H9 (cell line): ENCODE data around the gene ITPR1. TPM values are rescaled to one million over a fixed set of nuclear protein-coding genes. Genes with fewer than 3 reads are reported as not detected.

ENCODE experiments used
- DNase-seq: peaks from one replicate; pipeline ENCODE4 v3.0.0-alpha.2; 2017
- H2AFZ ChIP-seq: one replicate; pipeline ENCODE4 v1.6.1; 2013; ENCODE audit warnings: mild to moderate bottlenecking, low read length, control low read depth, moderate library complexity
- H2AK5ac ChIP-seq: 2 replicates; pipeline ENCODE4 v1.6.1; 2013; ENCODE audit warnings: low read length, control low read depth, mixed read lengths; ENCODE audit not compliant: insufficient read length
- H2BK120ac ChIP-seq: one replicate; pipeline ENCODE4 v1.6.1; 2013; ENCODE audit warnings: low read depth, mild to moderate bottlenecking, low read length, control low read depth, inconsistent platforms; ENCODE audit not compliant: poor library complexity, severe bottlenecking
- H2BK12ac ChIP-seq: 2 replicates; pipeline ENCODE4 v1.6.1; 2013; ENCODE audit warnings: low read length, control low read depth, mixed read lengths, low read depth; ENCODE audit not compliant: insufficient read length
- H2BK15ac ChIP-seq: 2 replicates; pipeline ENCODE4 v1.6.1; 2013; ENCODE audit warnings: low read depth, low read length, control low read depth
- H2BK20ac ChIP-seq: one replicate; pipeline ENCODE4 v1.6.1; 2013; ENCODE audit warnings: low read depth, mild to moderate bottlenecking, low read length, control low read depth, inconsistent platforms; ENCODE audit not compliant: poor library complexity, severe bottlenecking
- H2BK5ac ChIP-seq: 2 replicates; pipeline ENCODE4 v1.6.1; 2013; ENCODE audit warnings: low read length, control low read depth, mixed read lengths; ENCODE audit not compliant: insufficient read length
- H3K14ac ChIP-seq: 2 replicates; pipeline ENCODE4 v1.6.1; 2013; ENCODE audit warnings: low read length, control low read depth; ENCODE audit not compliant: insufficient read depth
- H3K18ac ChIP-seq: 2 replicates; pipeline ENCODE4 v1.6.1; 2013; ENCODE audit warnings: low read depth, mild to moderate bottlenecking, mixed read lengths, low read length, control low read depth; ENCODE audit not compliant: insufficient read length
- H3K23ac ChIP-seq: 2 replicates; pipeline ENCODE4 v1.6.1; 2013; ENCODE audit warnings: low read length, control low read depth, mixed read lengths, low read depth; ENCODE audit not compliant: insufficient read length
- H3K23me2 ChIP-seq: 2 replicates; pipeline ENCODE4 v1.6.1; 2013; ENCODE audit warnings: low read depth, mild to moderate bottlenecking, mixed read lengths, low read length, control low read depth; ENCODE audit not compliant: insufficient read length, poor library complexity, severe bottlenecking
- H3K27ac ChIP-seq: 2 replicates; pipeline ENCODE4 v1.5.1; 2013; ENCODE audit warnings: low read length, control low read depth, mixed read lengths, low read depth; ENCODE audit not compliant: insufficient read length
- H3K27me3 ChIP-seq: 2 replicates; pipeline ENCODE4 v1.6.1; 2013; ENCODE audit warnings: low read length, control low read depth, inconsistent platforms; ENCODE audit not compliant: insufficient read depth
- H3K4ac ChIP-seq: 2 replicates; pipeline ENCODE4 v1.6.1; 2013; ENCODE audit warnings: low read depth, mild to moderate bottlenecking, control low read depth, inconsistent platforms, low read length, moderate library complexity
- H3K4me1 ChIP-seq: 2 replicates; pipeline ENCODE4 v1.6.1; 2013; ENCODE audit warnings: low read length, control low read depth, inconsistent platforms; ENCODE audit not compliant: insufficient read depth
- H3K4me2 ChIP-seq: 2 replicates; pipeline ENCODE4 v1.6.1; 2013; ENCODE audit warnings: low read length, control low read depth, mixed read lengths; ENCODE audit not compliant: insufficient read length, insufficient read depth
- H3K56ac ChIP-seq: 2 replicates; pipeline ENCODE4 v1.6.1; 2013; ENCODE audit warnings: low read depth, mild to moderate bottlenecking, mixed read lengths, low read length, control low read depth; ENCODE audit not compliant: insufficient read length
- H3K79me1 ChIP-seq: 2 replicates; pipeline ENCODE4 v1.6.1; 2013; ENCODE audit warnings: low read depth, mild to moderate bottlenecking, moderate library complexity, low read length, control low read depth, inconsistent platforms; ENCODE audit not compliant: insufficient read depth, poor library complexity, severe bottlenecking
- H3K79me2 ChIP-seq: 2 replicates; pipeline ENCODE4 v1.6.1; 2013; ENCODE audit warnings: low read length, control low read depth, inconsistent platforms; ENCODE audit not compliant: insufficient read depth
- H3K9ac ChIP-seq: 2 replicates; pipeline ENCODE4 v1.6.1; 2013; ENCODE audit warnings: low read length, control low read depth, mixed read lengths; ENCODE audit not compliant: insufficient read length; ENCODE audit errors: extremely low read depth
- H3K9me3 ChIP-seq: one replicate; pipeline ENCODE4 v1.6.1; 2013; ENCODE audit warnings: low read depth, low read length, inconsistent platforms; ENCODE audit not compliant: control insufficient read depth
- H3T11ph ChIP-seq: one replicate; pipeline ENCODE4 v1.6.1; 2013; ENCODE audit warnings: mild to moderate bottlenecking, low read length, control low read depth, inconsistent platforms
- H4K20me1 ChIP-seq: one replicate; pipeline ENCODE4 v1.6.1; 2013; ENCODE audit not compliant: control insufficient read depth, insufficient read length, insufficient read depth
- H4K5ac ChIP-seq: 2 replicates; pipeline ENCODE4 v1.6.1; 2013; ENCODE audit warnings: low read depth, mild to moderate bottlenecking, mixed read lengths, low read length, control low read depth; ENCODE audit not compliant: insufficient read length
- H4K8ac ChIP-seq: replicated peaks from 2 replicates; pipeline ENCODE4 v1.6.1; 2013; ENCODE audit warnings: low read length, control low read depth, mixed read lengths, low read depth; ENCODE audit not compliant: insufficient read length
- H4K91ac ChIP-seq: 2 replicates; pipeline ENCODE4 v1.6.1; 2013; ENCODE audit warnings: low read depth, mild to moderate bottlenecking, moderate library complexity, mixed read lengths, low read length, control low read depth; ENCODE audit not compliant: insufficient read length
- H3K27ac Mint-ChIP-seq, 3 experiments: 2 replicates in 2 of 3; 3 replicates in 1 of 3; pipeline ENCODE4 v1.8.0; 2020 to 2021; ENCODE audit warnings: mixed read lengths in 3 of 3, mild to moderate bottlenecking in 1 of 3, moderate library complexity in 1 of 3
- H3K27me3 Mint-ChIP-seq: 2 replicates; pipeline ENCODE4 v1.8.0; 2021; ENCODE audit warnings: low read depth, mild to moderate bottlenecking, moderate library complexity, mixed read lengths
- H3K36me3 Mint-ChIP-seq, 3 experiments: 2 replicates in 2 of 3; 3 replicates in 1 of 3; pipeline ENCODE4 v1.8.0; 2020 to 2021; ENCODE audit warnings: low read depth in 3 of 3, mixed read lengths in 3 of 3; ENCODE audit not compliant: insufficient read depth in 1 of 3
- H3K4me1 Mint-ChIP-seq, 2 experiments: 2 replicates each; pipeline ENCODE4 v1.8.0; 2020; ENCODE audit warnings: mixed read lengths in 2 of 2
- H3K4me3 Mint-ChIP-seq, 2 experiments: 2 replicates in 1 of 2; 3 replicates in 1 of 2; pipeline ENCODE4 v1.8.0; 2020 to 2021; ENCODE audit warnings: mild to moderate bottlenecking in 2 of 2, mixed read lengths in 2 of 2, moderate library complexity in 1 of 2
- H3K9me3 Mint-ChIP-seq, 2 experiments: 2 replicates in 1 of 2; 3 replicates in 1 of 2; pipeline ENCODE4 v1.8.0; 2020; ENCODE audit warnings: mild to moderate bottlenecking in 2 of 2, mixed read lengths in 2 of 2, moderate library complexity in 1 of 2
- CTCF ChIP-seq: fragments of 200-600 bp; sonication (generic); conservative IDR thresholded peaks from 3 replicates; pipeline ENCODE4 v1.8.0; 2021; ENCODE audit warnings: antibody characterized with exemption, mild to moderate bottlenecking
- WGBS: extraction: QIAGEN DNeasy Blood & Tissue Kit; methylation state at CpG from one replicate; pipeline ENCODE4 v1.1.7; 2013; ENCODE audit warnings: missing lambda C conversion rate, low lambda C conversion rate, mixed read lengths; ENCODE audit not compliant: insufficient read length; ENCODE audit errors: extremely low coverage; 5-methylcytosine and 5-hydroxymethylcytosine counted together
- total RNA-seq: library from RNA; stranded (reverse); gene quantifications from 2 replicates; pipeline ENCODE4 v1.2.1, GENCODE V29; 2021

The ITPR1 gene
- total RNA-seq, 1 experiment from 2014 or later, result 4.2 TPM

- H3K27ac ChIP-seq, result no peak overlapping the region
- H3K79me1 ChIP-seq, result no peaks in the 10 kb centered on the region
- H2AK5ac ChIP-seq, result no peak overlapping the region
- no peak overlapping the region for H3K9ac ChIP-seq
- Mint-ChIP-seq H3K27me3 (no peaks in the 10 kb centered on the region), H3K4me3 (no peak overlapping the region), H3K27ac (no peak overlapping the region), H3K9me3 (no peaks in the 10 kb centered on the region), H3K36me3 (no peaks in the 10 kb centered on the region), H3K4me1 (peaks cover 33 to 49% of the 10 kb centered on the region in 2 experiments)
- H2BK15ac ChIP-seq, result no peak overlapping the region
- no peak overlapping the region for H3K18ac ChIP-seq
- no peak overlapping the region for H4K8ac ChIP-seq
- H3K14ac ChIP-seq, result no peak overlapping the region
- no peaks in the 10 kb centered on the region for H3K79me2 ChIP-seq
- no peaks in the 10 kb centered on the region for H3K27me3 ChIP-seq
- H3K23ac ChIP-seq, result no peak overlapping the region
- H2BK5ac ChIP-seq, result no peak overlapping the region
- H2AFZ ChIP-seq, result no peak overlapping the region
- no peak overlapping the region for H4K5ac ChIP-seq
- H3K4me1 ChIP-seq, result peaks cover 8% of the 10 kb centered on the region; the same call in 1 of the 2 replicates
- H4K20me1 ChIP-seq, result no peaks in the 10 kb centered on the region
- no CpG with 5 or more reads among the region's 4 CpGs for WGBS
- no peak overlapping the region for H2BK120ac ChIP-seq
- H3K9me3 ChIP-seq, result no peaks in the 10 kb centered on the region
- no peak overlapping the region for H3K4me2 ChIP-seq
- no peak overlapping the region for H2BK12ac ChIP-seq
- H3T11ph ChIP-seq, result no peak overlapping the region
- H3K23me2 ChIP-seq, result no peaks in the 10 kb centered on the region
- H3K56ac ChIP-seq, result no peak overlapping the region
- H2BK20ac ChIP-seq, result no peak overlapping the region
- no peak for TF ChIP-seq CTCF
- no peak for DNase-seq
- H3K4ac ChIP-seq, result no peak overlapping the region
- H4K91ac ChIP-seq, result no peak overlapping the region
Measured at GRCh38 chr3:4586381-4586780, 93.2 kb downstream of the ITPR1 start.
